Prostate gland (tissue), 2 donors: ENCODE results near the gene SFMBT1. TPM values are rescaled to one million over a fixed set of nuclear protein-coding genes. Genes with fewer than 3 reads are reported as not detected.
"Not testable (repeated sequence)": the region's sequence is repeated elsewhere in the genome, so short reads cannot be mapped to it uniquely, and the experiment has no call there.

Experiments used
- DNase-seq: peaks from one replicate; pipeline ENCODE4 v3.0.0-alpha.2; 2019; ENCODE audit warnings: low spot score
- H3K27ac ChIP-seq, 2 donors: fragments of 200-600 bp; sonication (generic); 2 replicates each; pipeline ENCODE4 v1.5.1; 2017 to 2019
- H3K27me3 ChIP-seq: fragments of 200-600 bp; sonication (generic); replicated peaks from 2 replicates; pipeline ENCODE4 v1.5.1; 2019; ENCODE audit not compliant: insufficient read depth
- H3K36me3 ChIP-seq, 2 donors: fragments of 200-600 bp; sonication (generic); 1 replicate in 1 of 2; 2 replicates in 1 of 2; pipeline versions ENCODE4 v1.5.1 to v1.8.1; 2017 to 2019
- H3K4me1 ChIP-seq: fragments of 200-600 bp; sonication (generic); replicated peaks from 2 replicates; pipeline ENCODE4 v1.5.1; 2019
- H3K4me3 ChIP-seq, 2 donors: fragments of 200-600 bp; sonication (generic); 2 replicates each; pipeline ENCODE4 v1.5.1; 2017 to 2019
- H3K9me3 ChIP-seq: fragments of 200-600 bp; sonication (generic); 2 replicates; pipeline ENCODE4 v1.5.1; 2017
- CTCF ChIP-seq, 4 experiments: fragments of 200-600 bp in 2 of 4; fragments of 450-650 bp in 2 of 4; sonication (generic) in 2 of 4; IDR thresholded peaks; 1 replicate in 3 of 4; 2 replicates in 1 of 4; pipeline ENCODE4 v1.5.1; 2016 to 2019; ENCODE audit warnings: antibody characterized with exemption in 4 of 4, mild to moderate bottlenecking in 2 of 4, moderate library complexity in 2 of 4
- POLR2A ChIP-seq: fragments of 450-650 bp; IDR thresholded peaks from one replicate; pipeline ENCODE4 v1.6.1; 2016; ENCODE audit warnings: antibody characterized with exemption, mild to moderate bottlenecking
- POLR2AphosphoS5 ChIP-seq: sonication (generic); formaldehyde crosslinking; IDR thresholded peaks from one replicate; pipeline ENCODE4 v1.6.1; 2017; ENCODE audit warnings: antibody characterized with exemption
- WGBS: methylation state at CpG from one replicate; pipeline ENCODE4 v1.1.5; 2018; 5-methylcytosine and 5-hydroxymethylcytosine counted together
- intact Hi-C: fragments of 100-400 bp; cut with DNase I; formaldehyde crosslinking; loops from one replicate; pipeline ENCODE4 v1.14.2; 2022
- total RNA-seq, 2 donors: library from RNA; depleted of rRNA; stranded (reverse); fragments of >200 nt; gene quantifications; one replicate each; pipeline ENCODE4 v1.1.0, GENCODE V29; 2016

SFMBT1 gene
- total RNA-seq, 2 donors from 2014 or later: 35.3 to 37.4 TPM

- Histone ChIP-seq H3K27ac (no peak overlapping the region), H3K4me1 (no peaks in the 10 kb centered on the region), H3K9me3 (no peaks in the 10 kb centered on the region), H3K36me3 (no peaks in the 10 kb centered on the region), H3K27me3 (no peaks in the 10 kb centered on the region), H3K4me3 (no peak overlapping the region)
- DNase-seq: no peak
- 94% methylated on average over 2 of the region's 2 CpGs for WGBS
- intact Hi-C loops: no loop called here
- TF ChIP-seq POLR2AphosphoS5: no peak
- TF ChIP-seq CTCF (IDR thresholded peaks at IDR 0.05): peak in 1 of 4 experiments; percentile 16
Measured at GRCh38 chr3:53056442-53056841, 10.6 kb upstream of the SFMBT1 start.

GRCh38 chr3:53054233-53054632, 8.4 kb upstream of the SFMBT1 start:
- H3K27ac ChIP-seq, H3K36me3 ChIP-seq, H3K4me3 ChIP-seq, DNase-seq, intact Hi-C loops, H3K9me3 ChIP-seq, H3K4me1 ChIP-seq, H3K27me3 ChIP-seq: not testable (repeated sequence)
- 94% methylated on average over 7 of the region's 7 CpGs for WGBS

- Histone ChIP-seq H3K4me1 (no peaks in the 10 kb centered on the region), H3K27me3 (no peaks in the 10 kb centered on the region), H3K4me3 (no peak overlapping the region), H3K9me3 (no peaks in the 10 kb centered on the region), H3K27ac (no peak overlapping the region), H3K36me3 (no peaks in the 10 kb centered on the region)
- 84% methylated on average over 2 of the region's 2 CpGs for WGBS
- intact Hi-C loops: no loop called here
- TF ChIP-seq POLR2A: no peak
- TF ChIP-seq CTCF (IDR thresholded peaks at IDR 0.05): no peak
- TF ChIP-seq POLR2AphosphoS5: no peak
- DNase-seq: no peak
Measured at GRCh38 chr3:53051929-53052328, 6.1 kb upstream of the SFMBT1 start.

DNA sequence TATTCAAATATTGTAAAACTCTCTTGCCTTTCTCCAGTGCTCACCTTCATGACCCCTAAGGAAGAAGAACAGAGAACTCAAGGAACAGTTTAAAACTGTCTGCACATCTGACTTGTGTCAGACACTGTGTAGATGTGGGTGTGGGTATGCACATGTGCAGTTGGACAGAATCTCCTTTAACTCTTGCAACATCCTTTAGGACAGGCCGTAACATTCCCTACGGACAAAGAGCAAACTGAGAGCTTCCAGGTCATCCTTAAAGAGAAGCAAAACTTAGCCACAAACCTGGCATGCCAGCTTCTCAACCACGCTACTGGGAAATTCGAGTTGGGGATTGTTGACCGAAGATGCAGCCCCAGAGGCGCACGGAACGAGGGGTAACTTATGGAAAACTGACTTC, 4.1 kb upstream of the SFMBT1 start:
- TF ChIP-seq POLR2A (no peak), CTCF (IDR thresholded peaks at IDR 0.05) (no peak), POLR2AphosphoS5 (no peak)

GRCh38 chr3:53046171-53047170, 598 bp upstream of the SFMBT1 start:
- H3K4me1 ChIP-seq: no peaks in the 10 kb centered on the region
- DNase-seq: peak; percentile 36
- peak overlapping the region; percentile 91 to 92 for H3K4me3 ChIP-seq
- H3K27ac ChIP-seq: peak overlapping the region; percentile 85 to 90
- 5% methylated on average over 91 of the region's 113 CpGs for WGBS
- H3K27me3 ChIP-seq: no peaks in the 10 kb centered on the region
- no peak for TF ChIP-seq POLR2AphosphoS5
- no peak for TF ChIP-seq POLR2A
- peak in 3 of 4 experiments; percentile 7 to 45 (median 30) for TF ChIP-seq CTCF (IDR thresholded peaks at IDR 0.05)
- no peaks in the 10 kb centered on the region for H3K36me3 ChIP-seq
- intact Hi-C loops: no loop called here
- H3K9me3 ChIP-seq: no peaks in the 10 kb centered on the region

More for the DNA sequence above, 4.1 kb upstream of the SFMBT1 start:
- no peaks in the 10 kb centered on the region for H3K4me1 ChIP-seq
- no peak overlapping the region for H3K27ac ChIP-seq
- no peaks in the 10 kb centered on the region for H3K36me3 ChIP-seq
- intact Hi-C loops: no loop called here
- no peak for DNase-seq
- H3K9me3 ChIP-seq: no peaks in the 10 kb centered on the region
- no peak overlapping the region for H3K4me3 ChIP-seq
- H3K27me3 ChIP-seq: no peaks in the 10 kb centered on the region
- 79% methylated on average over 8 of the region's 8 CpGs for WGBS
